ENCODE results near the gene KRTAP12-1. TPM values are rescaled to one million over a fixed set of nuclear protein-coding genes. Genes with fewer than 3 reads are reported as not detected.

Gene KRTAP12-1
- total RNA-seq, 4 donors from 2014 or later = not detected

DNA sequence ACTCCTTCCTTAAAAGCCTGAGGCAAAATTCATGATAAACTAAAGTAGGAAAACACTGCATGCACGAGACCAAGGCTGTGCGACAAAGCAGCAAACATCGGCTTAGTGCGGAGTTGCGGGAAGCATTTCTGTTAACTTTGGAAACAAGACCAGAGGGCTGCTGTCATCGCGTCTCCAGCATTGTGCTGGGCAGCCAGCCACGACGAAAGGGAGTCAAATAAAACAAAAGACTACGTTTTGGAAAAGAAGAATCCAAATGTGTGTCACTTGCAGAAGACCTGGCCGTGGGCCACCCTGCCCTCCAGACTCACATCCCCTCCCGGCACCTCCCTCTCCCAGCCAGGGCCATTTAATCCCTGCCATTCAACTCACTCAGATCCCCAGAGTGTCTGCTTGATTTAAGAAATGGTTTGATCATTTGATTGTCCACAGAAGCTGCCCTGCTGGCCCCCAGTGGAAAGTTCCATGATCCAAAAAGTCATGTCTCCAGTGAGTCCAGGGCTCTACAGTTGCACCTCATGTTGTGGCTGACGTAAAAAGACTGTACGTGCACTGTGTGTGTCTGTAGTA lies 38.1 kb downstream of the KRTAP12-1 start:
- TF ChIP-seq, protein P1, sequence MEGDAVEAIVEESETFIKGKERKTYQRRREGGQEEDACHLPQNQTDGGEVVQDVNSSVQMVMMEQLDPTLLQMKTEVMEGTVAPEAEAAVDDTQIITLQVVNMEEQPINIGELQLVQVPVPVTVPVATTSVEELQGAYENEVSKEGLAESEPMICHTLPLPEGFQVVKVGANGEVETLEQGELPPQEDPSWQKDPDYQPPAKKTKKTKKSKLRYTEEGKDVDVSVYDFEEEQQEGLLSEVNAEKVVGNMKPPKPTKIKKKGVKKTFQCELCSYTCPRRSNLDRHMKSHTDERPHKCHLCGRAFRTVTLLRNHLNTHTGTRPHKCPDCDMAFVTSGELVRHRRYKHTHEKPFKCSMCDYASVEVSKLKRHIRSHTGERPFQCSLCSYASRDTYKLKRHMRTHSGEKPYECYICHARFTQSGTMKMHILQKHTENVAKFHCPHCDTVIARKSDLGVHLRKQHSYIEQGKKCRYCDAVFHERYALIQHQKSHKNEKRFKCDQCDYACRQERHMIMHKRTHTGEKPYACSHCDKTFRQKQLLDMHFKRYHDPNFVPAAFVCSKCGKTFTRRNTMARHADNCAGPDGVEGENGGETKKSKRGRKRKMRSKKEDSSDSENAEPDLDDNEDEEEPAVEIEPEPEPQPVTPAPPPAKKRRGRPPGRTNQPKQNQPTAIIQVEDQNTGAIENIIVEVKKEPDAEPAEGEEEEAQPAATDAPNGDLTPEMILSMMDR (IDR thresholded peaks at IDR 0.05; ENCODE audit: low read depth) = no peak

- TF ChIP-seq, protein P1 (IDR thresholded peaks at IDR 0.05; ENCODE audit: low read depth) = no peak
These were observed 41.2 kb downstream of the KRTAP12-1 start for GRCh38 chr21:44640761-44641160.

DNA sequence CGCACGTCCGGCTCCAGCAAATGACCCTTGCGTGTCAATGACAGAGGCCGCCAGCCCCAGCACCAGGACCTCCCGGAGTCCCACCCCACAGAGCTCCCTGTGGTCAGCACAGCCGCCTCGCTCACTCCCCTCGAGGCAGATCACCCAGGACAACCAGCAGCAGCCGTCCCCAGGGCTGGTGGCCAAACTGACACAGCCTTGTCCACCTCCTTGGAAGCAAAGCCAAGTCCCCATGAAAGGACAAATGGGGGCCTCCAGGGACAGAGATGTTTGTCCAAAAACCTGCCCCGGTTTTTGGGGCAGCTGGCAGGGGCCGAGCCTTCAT lies 42.7 kb downstream of the KRTAP12-1 start:
- TF ChIP-seq, protein P1 (IDR thresholded peaks at IDR 0.05; ENCODE audit: low read depth) = no peak

DNA sequence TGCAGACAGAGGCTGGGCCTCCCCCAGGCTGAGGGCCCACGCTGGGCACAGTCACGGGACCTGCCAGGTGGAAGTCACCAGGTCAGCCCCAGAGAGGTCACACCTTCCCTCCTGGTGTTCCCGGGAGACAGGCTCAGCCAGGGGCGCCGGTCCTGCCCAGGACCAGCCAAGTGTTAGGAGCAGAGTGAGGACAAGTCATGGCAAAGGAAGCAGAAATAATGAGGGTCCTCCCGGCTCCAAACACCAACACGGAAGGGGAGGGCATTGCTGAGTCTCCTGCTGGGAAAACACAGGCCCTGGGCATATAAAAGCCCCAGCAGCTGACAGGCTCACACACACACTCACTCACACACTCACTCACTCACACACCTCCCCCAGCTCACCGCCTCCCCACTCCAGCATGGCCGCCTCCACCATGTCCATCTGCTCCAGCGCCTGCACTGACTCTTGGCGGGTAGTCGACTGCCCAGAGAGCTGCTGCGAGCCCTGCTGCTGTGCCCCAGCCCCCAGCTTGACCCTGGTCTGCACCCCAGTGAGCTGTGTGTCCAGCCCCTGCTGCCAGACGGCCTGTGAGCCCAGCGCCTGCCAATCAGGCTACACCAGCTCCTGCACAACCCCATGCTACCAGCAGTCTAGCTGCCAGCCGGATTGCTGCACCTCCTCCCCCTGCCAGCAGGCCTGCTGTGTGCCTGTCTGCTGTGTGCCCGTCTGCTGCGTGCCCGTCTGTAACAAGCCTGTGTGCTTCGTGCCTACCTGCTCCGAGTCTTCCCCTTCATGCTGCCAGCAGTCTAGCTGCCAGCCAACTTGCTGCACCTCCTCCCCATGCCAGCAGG lies 44.7 kb downstream of the KRTAP12-1 start, which contains the start of gene KRTAP10-10:
Gene KRTAP10-10 (plus strand): TSS at position 339 of the 833 bp plus-strand sequence. CDS start 62 bp downstream, at position 401.
- TF ChIP-seq, protein P1 (IDR thresholded peaks at IDR 0.05; ENCODE audit: low read depth) = no peak

- TF ChIP-seq, protein P1 (IDR thresholded peaks at IDR 0.05; ENCODE audit: low read depth) = no peak
These were observed 45.5 kb downstream of the KRTAP12-1 start for GRCh38 chr21:44636209-44637017.

DNA sequence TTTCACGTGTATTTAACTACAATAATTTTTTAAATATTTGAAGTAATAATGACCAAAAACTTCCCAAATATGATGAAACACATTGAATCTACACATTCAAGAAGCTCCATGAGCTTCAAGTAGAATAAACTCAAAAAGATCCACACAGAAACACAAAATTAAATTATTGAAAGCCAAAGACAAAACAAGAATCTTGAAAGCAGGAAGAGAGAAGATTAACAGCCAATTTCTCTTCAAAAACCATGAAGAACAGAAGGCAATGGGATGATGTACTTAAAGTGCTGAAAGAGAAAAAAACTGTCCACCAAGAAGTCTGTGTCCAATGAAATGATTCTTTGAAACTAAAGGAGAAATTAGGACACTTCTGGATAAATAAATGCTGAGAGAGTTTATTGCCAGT lies 49.9 kb downstream of the KRTAP12-1 start:
- TF ChIP-seq, protein P1 (IDR thresholded peaks at IDR 0.05; ENCODE audit: low read depth) = no peak

Small RNA genes within 50 kb of the gene (small RNA-seq; reads per million reads assigned to genes)
- gene KRTAP12-6P = not detected

Other genes starting within 250 kb of the KRTAP12-1 start
- 1 to 10 TPM in 3 of 4 donors, under 1 TPM in 1; 0.98 to 4.2 (median 3.0) TPM for gene LRRC3, start 226.7 kb downstream of the KRTAP12-1 start, total RNA-seq
- gene KRTAP10-1, start 142.0 kb downstream of the KRTAP12-1 start, total RNA-seq = not detected
- gene KRTAP10-2, start 130.7 kb downstream of the KRTAP12-1 start, total RNA-seq = not detected
- gene KRTAP10-3, start 123.4 kb downstream of the KRTAP12-1 start, total RNA-seq = not detected
- gene KRTAP10-4, start 108.4 kb downstream of the KRTAP12-1 start, total RNA-seq = not detected
- not detected for gene KRTAP10-5, start 101.6 kb downstream of the KRTAP12-1 start, total RNA-seq
- gene KRTAP10-6, start 89.7 kb downstream of the KRTAP12-1 start, total RNA-seq = not detected
- gene KRTAP10-7, start 81.6 kb downstream of the KRTAP12-1 start, total RNA-seq = not detected
- gene KRTAP10-8, start 70.1 kb downstream of the KRTAP12-1 start, total RNA-seq = not detected
- not detected for gene KRTAP10-9, start 55.1 kb downstream of the KRTAP12-1 start, total RNA-seq
- gene KRTAP10-10, start 44.8 kb downstream of the KRTAP12-1 start, total RNA-seq = not detected
- gene KRTAP10-11, start 35.7 kb downstream of the KRTAP12-1 start, total RNA-seq = not detected
- gene KRTAP12-4, start 27.5 kb downstream of the KRTAP12-1 start, total RNA-seq = not detected
- gene KRTAP12-3, start 24.2 kb downstream of the KRTAP12-1 start, total RNA-seq = not detected
- gene KRTAP12-2, start 15.2 kb downstream of the KRTAP12-1 start, total RNA-seq = not detected
- gene KRTAP10-12, start 15.0 kb upstream of the KRTAP12-1 start, total RNA-seq = not detected
- gene TSPEAR, start 29.4 kb upstream of the KRTAP12-1 start, total RNA-seq = not detected
- 100 to 1,000 TPM in 2 of 4 donors, 10 to 100 TPM in 2; 64.4 to 144 (median 100) TPM for gene UBE2G2, start 119.7 kb upstream of the KRTAP12-1 start, total RNA-seq
- 10 to 100 TPM; 41.3 to 77.0 (median 59.4) TPM for gene SUMO3, start 135.9 kb upstream of the KRTAP12-1 start, total RNA-seq
- gene PTTG1IP, start 191.5 kb upstream of the KRTAP12-1 start, total RNA-seq = 100 to 1,000 TPM; 131 to 244 (median 148) TPM
- 1,000 to 10,000 TPM in 1 of 4 donors, 100 to 1,000 TPM in 1, 10 to 100 TPM in 2; 55.8 to 1,044 (median 162) TPM for gene ITGB2, start 238.7 kb upstream of the KRTAP12-1 start, total RNA-seq

Measured in subcutaneous adipose tissue (tissue), 4 donors.